TTC549 (cell line): ENCODE data around the gene NOP9.

ENCODE experiments used
- FAIRE-seq: peaks from 2 replicates; lab custom pipeline; 2012; peaks lifted over from hg19 to GRCh38; lab: Jason Lieb, UNC

NOP9 gene

DNA sequence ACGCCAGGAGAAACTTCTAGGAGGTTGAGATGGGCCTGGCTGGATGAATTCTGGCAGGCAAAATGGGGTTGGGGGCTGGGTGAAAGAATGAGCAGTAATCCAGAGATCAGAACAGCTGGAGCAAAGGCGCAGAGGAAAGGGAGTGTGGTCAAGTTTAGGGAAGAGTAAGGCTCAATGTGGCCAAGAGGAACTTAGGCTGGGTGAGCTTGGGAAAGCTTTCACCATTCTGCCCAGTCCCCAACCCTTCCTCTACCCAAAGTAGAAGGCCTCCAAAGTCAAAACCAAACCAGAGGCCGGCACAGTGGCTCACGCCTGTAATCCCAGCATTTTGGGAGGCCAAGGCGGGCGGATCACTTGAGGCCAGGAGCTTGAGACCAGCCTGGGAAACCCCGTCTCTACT, 18.0 kb upstream of the NOP9 start:
- FAIRE-seq, result no peak

- no peak for FAIRE-seq
Observed at GRCh38 chr14:24282736-24283135, 16.9 kb upstream of the NOP9 start.

GRCh38 chr14:24283796-24284460, 15.7 kb upstream of the NOP9 start:
- no peak for FAIRE-seq

DNA sequence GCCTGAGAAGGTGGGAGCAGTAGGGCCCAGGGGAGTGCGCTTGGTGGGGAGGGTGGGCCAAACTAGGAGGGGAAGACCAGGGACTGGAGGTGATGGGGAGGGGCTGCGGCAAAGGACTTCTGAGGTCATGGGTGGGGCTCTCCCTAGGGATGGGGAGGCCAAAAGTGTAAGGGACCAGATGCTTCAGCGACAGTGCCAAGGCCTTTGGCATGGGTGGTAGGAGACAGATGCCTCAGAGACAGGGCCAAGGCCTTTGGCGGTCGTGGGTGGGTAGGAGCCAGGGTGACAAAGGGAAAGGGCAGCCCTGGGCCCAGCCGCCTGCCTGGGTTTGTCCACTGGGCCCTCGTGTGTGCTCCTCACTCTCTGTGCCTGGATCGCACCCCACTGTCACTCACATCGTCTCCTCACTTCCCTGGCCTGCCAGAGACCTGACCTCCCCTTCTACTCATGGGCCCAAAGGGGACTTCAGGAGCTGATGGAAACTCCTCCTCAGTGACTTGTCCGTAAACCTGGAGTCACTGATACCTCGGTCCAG, 15.1 kb upstream of the NOP9 start:
- FAIRE-seq, result no peak

DNA sequence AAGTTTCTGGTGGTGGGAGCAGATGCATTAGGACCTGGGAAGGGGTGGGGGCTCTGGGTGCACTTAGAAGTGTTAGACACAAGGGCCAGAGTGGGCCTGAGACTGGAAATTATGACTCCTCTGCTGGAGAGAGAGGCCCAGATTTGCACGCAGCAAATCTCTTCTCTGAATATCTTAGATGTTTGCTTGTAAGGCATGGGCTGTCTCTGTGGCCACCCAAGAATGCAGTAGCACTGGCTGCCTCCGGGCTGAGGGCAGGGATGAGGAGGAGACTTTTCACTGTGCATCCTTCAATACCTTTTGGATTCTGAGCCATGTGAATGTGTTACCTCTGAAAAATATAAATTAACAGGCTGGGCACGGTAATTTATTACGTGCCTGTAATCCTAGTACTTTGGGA, 14.3 kb upstream of the NOP9 start:
- FAIRE-seq, result no peak

DNA sequence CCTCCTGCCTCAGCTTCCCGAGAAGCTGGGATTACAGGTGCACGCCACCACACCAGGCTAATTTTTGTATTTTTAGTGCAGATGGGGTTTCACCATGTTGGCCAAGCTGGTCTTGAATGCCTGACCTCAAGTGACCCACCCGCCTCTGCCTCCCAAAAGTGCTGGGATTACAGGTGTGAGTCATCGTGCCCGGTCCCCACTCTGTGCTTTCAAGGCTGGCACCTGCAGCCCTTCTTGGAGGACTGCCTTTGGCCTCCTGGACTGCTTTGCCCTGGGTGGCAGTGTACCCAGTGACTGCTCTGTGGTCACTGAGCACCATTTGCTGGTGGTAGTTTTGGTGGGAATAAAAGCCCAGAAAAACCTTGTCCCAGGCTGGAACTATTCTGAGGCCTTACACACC, 12.7 kb upstream of the NOP9 start:
- no peak for FAIRE-seq

DNA sequence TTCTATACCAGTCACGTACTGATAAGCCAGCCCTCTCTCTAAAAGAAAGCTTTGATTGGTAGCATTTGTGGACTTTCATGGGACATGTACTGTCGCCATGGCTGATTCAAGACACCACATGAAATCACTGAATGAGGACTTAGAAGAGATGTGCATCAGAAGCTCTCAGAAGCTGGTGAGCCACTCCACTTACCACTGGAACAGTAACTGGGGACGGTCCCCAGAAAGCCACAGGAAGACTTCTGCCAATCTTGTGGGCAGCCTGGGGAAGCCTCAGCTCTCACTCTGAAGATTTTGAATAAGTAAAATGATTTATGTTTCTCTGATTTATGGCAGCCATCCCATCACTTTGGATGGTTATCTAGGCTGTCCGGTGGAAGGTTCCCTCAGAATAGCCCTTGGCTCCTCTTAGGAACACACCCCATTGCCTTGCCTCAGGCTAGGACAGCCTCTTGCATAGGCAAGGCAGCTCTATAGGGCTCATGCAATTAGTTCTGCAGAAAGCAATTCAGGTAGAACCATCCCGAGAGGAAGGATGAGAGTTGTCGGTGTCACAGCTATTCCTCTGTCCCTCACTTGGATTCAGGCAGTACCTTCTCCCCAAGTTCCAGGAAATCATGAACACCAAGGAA, 9.9 kb upstream of the NOP9 start:
- no peak for FAIRE-seq

GRCh38 chr14:24290746-24291145, 8.9 kb upstream of the NOP9 start:
- no peak for FAIRE-seq

DNA sequence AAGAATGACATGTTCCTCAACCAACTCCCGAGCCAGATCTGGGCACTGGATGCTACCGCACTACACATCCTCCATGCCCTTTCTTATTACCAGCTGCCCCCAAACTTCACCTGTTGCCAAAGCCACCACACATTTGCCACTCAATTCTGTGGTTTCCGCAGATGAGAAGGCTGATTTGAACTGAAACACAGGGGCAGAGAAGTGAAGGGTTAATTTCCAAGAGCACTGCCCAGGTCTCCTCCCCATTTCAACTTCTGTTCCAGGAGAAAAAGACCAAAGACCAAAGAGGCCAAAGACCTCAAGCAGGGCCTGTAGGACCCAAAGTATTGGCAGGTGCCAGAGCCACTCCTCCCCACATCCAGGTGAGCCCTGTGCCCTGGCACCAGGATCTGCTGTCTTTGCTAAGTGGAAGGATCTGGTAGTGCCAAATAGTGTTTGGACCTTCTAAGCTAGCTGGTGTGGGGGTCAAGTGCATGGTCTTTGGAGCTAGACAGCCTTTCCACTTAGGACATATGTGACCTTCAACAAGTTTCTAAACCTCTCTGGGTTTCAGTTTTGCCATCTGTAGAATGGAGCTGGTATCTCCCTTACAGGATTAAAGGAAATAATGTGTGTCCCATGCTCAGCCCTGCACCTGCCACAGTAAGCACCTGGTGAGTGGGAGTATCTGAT, 8.1 kb upstream of the NOP9 start:
- FAIRE-seq, result no peak

- no peak for FAIRE-seq
Observed at GRCh38 chr14:24292118-24292807, 7.4 kb upstream of the NOP9 start.

- no peak for FAIRE-seq
Observed at GRCh38 chr14:24293525-24293924, 6.1 kb upstream of the NOP9 start.

GRCh38 chr14:24296341-24297157, 3.1 kb upstream of the NOP9 start:
- no peak for FAIRE-seq

DNA sequence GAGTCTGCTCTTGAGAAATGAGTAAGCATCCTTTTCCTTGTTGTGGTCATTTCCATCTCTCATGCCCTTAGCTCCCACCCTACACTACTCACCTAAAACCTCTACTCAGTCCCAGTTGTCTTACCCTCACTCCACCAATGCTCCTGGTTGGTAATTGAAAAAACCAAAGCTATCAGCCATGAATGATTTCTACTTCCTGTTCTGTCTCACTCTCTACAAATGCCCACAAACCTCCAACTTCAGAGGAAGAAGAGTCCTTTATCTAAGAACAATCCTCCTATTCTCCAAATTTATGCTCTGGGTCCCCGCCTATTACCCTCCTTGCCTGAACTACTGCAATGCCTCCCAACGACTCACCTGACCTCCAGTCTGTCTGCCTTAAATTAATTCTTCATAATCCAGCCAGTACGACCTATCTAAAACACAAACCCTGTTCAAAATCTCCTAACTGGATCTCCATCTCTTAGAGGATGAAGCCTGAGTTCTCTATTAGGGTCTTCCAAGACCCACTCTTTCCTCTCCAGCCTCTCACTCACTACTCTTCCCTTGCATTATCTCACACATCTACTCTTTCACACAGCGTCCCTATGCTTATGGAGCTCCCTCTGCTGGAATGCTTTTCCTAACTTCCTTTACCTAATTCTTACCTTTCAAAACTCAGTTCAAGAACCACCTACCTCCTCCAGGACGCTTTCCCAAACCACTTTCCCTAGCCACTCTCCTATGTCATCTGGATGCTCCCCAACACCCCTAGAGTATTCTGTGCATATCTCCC, 2.3 kb upstream of the NOP9 start:
- FAIRE-seq, result no peak

GRCh38 chr14:24298892-24299254, 777 bp upstream of the NOP9 start:
- FAIRE-seq, result no peak

- no peak for FAIRE-seq
Observed at GRCh38 chr14:24300326-24300980, 803 bp downstream of the NOP9 start.

- no peak for FAIRE-seq
Observed at GRCh38 chr14:24304019-24304387, 4.4 kb downstream of the NOP9 start.

DNA sequence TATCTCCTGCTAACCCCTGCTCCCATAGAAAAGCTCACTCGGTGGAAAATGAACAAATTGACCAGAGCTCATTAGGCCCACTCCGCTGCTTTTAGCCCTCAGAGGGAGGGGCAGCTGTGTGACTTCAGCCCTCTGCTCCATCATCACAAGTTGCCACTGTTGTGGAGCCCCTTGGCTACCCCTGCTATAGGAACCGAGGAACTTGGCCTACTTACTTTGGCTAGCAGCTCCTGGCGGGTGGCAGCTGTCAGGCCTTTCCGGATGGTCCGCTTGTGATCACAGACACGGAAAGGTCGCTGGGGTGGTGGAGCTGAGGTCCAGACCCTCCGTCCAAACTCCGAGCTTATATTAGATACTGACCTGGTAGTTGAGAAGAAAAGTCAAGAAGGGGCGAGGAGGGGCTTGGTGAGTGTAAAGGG, 7.5 kb downstream of the NOP9 start:
- no peak for FAIRE-seq

- FAIRE-seq, result no peak
Observed at GRCh38 chr14:24307575-24308341, 8.1 kb downstream of the NOP9 start, which contains the start of gene CIDEB. TSS of gene CIDEB (minus strand) at chr14:24307977. CDS start at chr14:24307858, 119 bp downstream.

DNA sequence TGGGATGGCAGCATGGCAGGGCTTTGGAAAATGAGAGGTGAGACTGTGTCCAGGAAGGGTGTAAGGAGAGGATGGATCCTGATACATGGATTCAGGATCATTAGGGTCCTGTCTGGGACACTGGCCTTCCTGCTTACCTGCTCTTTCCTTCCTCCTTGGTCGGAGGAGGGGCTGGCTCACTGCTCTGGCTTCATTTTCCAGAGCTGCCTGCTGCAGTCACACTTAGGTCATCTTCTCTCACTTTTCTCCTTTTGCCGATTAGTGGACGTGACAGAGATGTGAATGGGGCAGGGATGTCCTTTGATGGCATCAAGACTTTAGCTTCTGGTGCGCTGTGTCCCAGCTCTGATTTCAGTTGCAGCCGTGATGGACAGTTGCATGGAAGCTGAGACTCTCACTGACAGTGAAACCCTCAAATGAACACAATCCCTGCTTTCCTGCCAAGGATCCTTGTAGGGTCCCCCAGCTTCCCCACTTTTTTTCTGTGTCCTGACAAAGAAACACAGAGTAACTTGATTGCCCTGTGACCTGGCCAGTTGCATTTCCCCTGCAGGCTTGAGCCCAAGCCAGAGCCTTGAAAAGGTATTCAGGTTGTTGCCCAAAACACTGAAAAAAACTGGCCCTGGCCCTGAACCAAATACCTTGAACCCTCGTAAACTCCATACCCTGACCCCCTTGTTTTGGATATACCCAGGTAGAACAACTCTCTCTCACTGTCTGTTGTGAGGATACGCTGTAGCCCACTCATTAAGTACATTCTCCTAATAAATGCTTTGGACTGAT, 8.9 kb downstream of the NOP9 start:
- no peak for FAIRE-seq
